ENCODE data around the gene PAFAH1B2. TPM values are rescaled to one million over a fixed set of nuclear protein-coding genes. Genes with fewer than 3 reads are reported as not detected.

PAFAH1B2 gene
- total RNA-seq, 2 experiments from 2014 or later, result 59.9 to 62.8 TPM

GRCh38 chr11:117202386-117203068 is 58.4 kb downstream of the PAFAH1B2 start:
- H3K4me2 ChIP-seq (ENCODE audit: low read length), result no peak overlapping the region
- H3K4me1 ChIP-seq (ENCODE audit: insufficient read depth, low read length, poor library complexity, severe bottlenecking), result no peaks in the 10 kb centered on the region
- CTCF ChIA-PET (ENCODE audit: unreplicated experiment), result no interaction called here
- DNase-seq (ENCODE audit: low spot score), result no peak
- H3K79me2 ChIP-seq (ENCODE audit: insufficient read depth, low read depth, low read length), result no peaks in the 10 kb centered on the region
- intact Hi-C loops (cut with micrococcal nuclease; ENCODE audit: unreplicated experiment), result no loop called here
- no peak overlapping the region for H3K27ac ChIP-seq (ENCODE audit: low read depth, low read length, poor library complexity, severe bottlenecking)
- no peak for TF ChIP-seq CTCF (conservative IDR thresholded peaks at IDR 0.05; ENCODE audit: low read length)
- TF ChIP-seq EZH2phosphoT487 (IDR thresholded peaks at IDR 0.05; ENCODE audit: borderline replicate concordance, low read depth, low read length), result no peak
- H3K9me3 ChIP-seq (ENCODE audit: low read length), result no peaks in the 10 kb centered on the region
- POLR2A ChIA-PET, result interaction anchor here (0.6 kb wide), 1 partner anchor 409 kb away, joined by 3 read pairs; no protein-coding TSS in a partner anchor
- no peaks in the 10 kb centered on the region for H3K9me2 ChIP-seq (ENCODE audit: insufficient read depth, low read length)
- BruUV-seq (replicated peaks), result no TSS peak
- no peaks in the 10 kb centered on the region for H4K20me1 ChIP-seq (ENCODE audit: insufficient read depth, low read length)
- no peak overlapping the region for H3K4me3 ChIP-seq (ENCODE audit: low read depth, low read length, poor library complexity, severe bottlenecking)
- peaks cover 18% of the 10 kb centered on the region for H3K36me3 ChIP-seq (ENCODE audit: insufficient read depth, low read length)
- H2AFZ ChIP-seq (ENCODE audit: low read length), result no peak overlapping the region

- H4K20me1 ChIP-seq (ENCODE audit: insufficient read depth, low read length), result no peaks in the 10 kb centered on the region
Observed at GRCh38 chr11:117203069-117203407, 59.0 kb downstream of the PAFAH1B2 start.

More at GRCh38 chr11:117203069-117203407, 59.0 kb downstream of the PAFAH1B2 start:
- Histone ChIP-seq H3K4me3 (ENCODE audit: low read depth, low read length, poor library complexity, severe bottlenecking) (no peak overlapping the region), H3K27ac (ENCODE audit: low read depth, low read length, poor library complexity, severe bottlenecking) (no peak overlapping the region), H3K4me2 (ENCODE audit: low read length) (no peak overlapping the region), H3K4me1 (ENCODE audit: insufficient read depth, low read length, poor library complexity, severe bottlenecking) (no peaks in the 10 kb centered on the region), H2AFZ (ENCODE audit: low read length) (no peak overlapping the region), H3K36me3 (ENCODE audit: insufficient read depth, low read length) (peaks cover 18% of the 10 kb centered on the region), H3K79me2 (ENCODE audit: insufficient read depth, low read depth, low read length) (no peaks in the 10 kb centered on the region), H3K9me3 (ENCODE audit: low read length) (no peaks in the 10 kb centered on the region), H3K9me2 (ENCODE audit: insufficient read depth, low read length) (no peaks in the 10 kb centered on the region)
- ChIA-PET POLR2A (no interaction called here), CTCF (ENCODE audit: unreplicated experiment) (no interaction called here)
- intact Hi-C loops (cut with micrococcal nuclease; ENCODE audit: unreplicated experiment), result no loop called here
- TF ChIP-seq EZH2phosphoT487 (IDR thresholded peaks at IDR 0.05; ENCODE audit: borderline replicate concordance, low read depth, low read length), result no peak
- no peak for TF ChIP-seq CTCF (conservative IDR thresholded peaks at IDR 0.05; ENCODE audit: low read length)
- DNase-seq (ENCODE audit: low spot score), result no peak
- BruUV-seq (replicated peaks), result no TSS peak

All from OCI-LY7 (cell line).